Subcutaneous adipose tissue (tissue), 4 donors: ENCODE data around the gene ARV1. TPM values are rescaled to one million over a fixed set of nuclear protein-coding genes. Genes with fewer than 3 reads are reported as not detected.

ENCODE experiments used
- total RNA-seq, 4 donors: library from RNA; depleted of rRNA; stranded (reverse); fragments of >200 nt; gene quantifications; one replicate each; pipeline ENCODE4 v1.1.0, GENCODE V29; 2016
- TF ChIP-seq, protein P1 (sequence below): fragments of 450-650 bp; IDR thresholded peaks from one replicate; pipeline ENCODE4 v1.5.1; 2016; ENCODE audit warnings: low read depth, mild to moderate bottlenecking, control low read depth, antibody characterized with exemption, moderate library complexity

ARV1 gene
- total RNA-seq, 4 donors from 2014 or later, result 15.4 to 32.6 (median 19.5) TPM

DNA sequence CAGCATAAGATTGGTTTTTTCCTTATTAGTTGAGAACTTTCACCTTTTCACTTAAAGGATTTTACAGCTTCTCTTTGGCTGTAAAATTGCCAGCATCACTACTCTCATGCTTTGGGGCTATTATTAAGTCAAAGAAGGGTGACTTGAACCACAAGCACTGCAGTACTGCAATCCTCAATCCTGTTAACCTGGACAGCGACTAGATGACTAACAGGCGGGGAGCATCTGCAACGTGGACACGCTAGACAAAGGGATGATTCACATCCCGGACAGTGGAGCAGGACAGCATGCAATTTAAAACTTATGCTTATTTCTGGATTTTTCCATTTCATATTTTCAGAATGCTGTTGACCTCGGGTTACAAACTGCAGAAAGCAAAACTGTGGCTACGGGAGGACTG is 8.1 kb downstream of the ARV1 start:
- TF ChIP-seq, protein P1, sequence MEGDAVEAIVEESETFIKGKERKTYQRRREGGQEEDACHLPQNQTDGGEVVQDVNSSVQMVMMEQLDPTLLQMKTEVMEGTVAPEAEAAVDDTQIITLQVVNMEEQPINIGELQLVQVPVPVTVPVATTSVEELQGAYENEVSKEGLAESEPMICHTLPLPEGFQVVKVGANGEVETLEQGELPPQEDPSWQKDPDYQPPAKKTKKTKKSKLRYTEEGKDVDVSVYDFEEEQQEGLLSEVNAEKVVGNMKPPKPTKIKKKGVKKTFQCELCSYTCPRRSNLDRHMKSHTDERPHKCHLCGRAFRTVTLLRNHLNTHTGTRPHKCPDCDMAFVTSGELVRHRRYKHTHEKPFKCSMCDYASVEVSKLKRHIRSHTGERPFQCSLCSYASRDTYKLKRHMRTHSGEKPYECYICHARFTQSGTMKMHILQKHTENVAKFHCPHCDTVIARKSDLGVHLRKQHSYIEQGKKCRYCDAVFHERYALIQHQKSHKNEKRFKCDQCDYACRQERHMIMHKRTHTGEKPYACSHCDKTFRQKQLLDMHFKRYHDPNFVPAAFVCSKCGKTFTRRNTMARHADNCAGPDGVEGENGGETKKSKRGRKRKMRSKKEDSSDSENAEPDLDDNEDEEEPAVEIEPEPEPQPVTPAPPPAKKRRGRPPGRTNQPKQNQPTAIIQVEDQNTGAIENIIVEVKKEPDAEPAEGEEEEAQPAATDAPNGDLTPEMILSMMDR, result no peak

DNA sequence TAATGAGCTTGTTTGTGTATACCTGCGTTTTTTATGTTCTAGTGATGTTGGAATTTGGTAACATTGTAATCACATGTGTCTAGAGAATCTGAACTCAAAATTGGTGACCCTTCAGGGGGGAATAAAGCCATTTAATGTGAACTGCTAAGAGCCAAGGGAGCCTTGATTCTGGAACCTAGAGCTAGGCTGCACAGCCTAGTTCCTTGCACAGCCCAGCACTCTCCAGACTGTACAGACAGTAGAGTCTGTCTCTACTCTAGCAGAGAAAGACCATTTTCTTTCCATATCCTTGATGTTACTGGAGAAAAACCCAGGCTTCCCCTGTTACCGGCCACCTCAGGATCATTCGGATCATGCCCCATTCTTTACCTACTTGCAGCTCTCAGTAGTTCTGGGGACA is 8.6 kb downstream of the ARV1 start:
- TF ChIP-seq, protein P1, result no peak

DNA sequence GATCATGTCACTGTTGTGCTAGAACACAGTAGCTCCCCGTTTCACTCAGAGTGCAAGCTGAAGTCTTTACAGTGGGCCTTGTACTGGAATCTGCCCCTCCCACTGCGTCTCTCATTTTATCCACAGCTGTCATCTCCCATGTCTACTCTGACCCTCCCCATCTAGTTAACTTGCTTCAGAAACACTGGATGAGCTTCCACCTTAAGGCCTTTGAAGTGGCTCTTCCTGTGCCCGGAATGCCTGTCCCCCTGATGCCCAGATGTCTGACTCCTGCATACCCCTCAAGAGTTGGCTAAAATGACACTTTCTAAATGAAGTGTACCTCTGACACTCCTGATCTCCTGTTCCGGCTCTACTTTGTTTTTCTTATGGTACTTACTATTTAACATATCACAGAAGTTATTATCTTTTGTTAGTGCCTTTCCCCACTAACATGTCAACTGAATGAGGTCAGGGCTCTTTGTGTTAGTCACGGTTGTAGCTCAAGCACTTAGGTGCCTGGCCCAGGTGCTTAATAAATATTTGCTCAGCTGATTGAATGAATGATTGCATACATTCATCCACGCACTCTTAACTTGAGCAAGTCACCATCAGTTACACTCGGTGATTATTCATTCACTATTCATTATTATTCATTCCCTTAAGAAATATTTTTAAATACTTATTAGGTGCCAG is 13.3 kb downstream of the ARV1 start:
- TF ChIP-seq, protein P1, result no peak

DNA sequence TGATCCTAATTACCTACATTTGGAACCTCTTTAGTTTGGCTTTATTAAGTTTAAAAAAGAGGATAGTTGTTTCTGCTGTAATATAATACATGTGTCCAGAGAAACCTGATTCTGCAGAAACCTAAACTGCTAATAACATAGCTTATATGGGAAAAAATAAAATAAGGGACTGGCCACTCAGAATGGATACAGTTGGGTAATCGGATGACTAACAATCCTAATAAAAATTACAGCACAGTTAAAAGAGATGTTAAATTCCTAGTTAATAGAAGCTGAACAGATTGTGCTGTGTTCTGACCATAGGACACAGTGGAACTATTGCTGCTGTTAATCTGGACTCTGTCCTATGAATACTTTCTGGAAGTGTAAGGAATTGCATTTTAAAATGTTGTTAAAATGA is 16.0 kb downstream of the ARV1 start:
- TF ChIP-seq, protein P1, result no peak

DNA sequence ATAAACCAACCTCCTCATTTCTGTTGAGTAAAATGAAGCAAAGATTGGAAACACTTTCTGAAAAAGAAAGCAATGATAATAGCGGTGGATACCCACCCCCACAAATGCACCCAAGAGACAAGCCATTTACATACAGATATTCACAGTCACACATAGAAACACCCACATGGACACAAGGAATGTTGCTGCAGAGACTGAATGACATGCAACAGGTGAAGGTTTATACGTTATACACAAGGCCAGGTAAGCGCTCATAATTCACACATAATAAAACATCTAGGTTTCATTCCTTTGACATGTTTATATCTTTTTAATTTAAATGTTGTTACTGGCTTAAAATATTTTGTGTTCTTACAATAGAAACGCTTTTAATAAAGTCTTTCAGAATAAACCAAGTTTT is 21.3 kb downstream of the ARV1 start:
- TF ChIP-seq, protein P1, result no peak

DNA sequence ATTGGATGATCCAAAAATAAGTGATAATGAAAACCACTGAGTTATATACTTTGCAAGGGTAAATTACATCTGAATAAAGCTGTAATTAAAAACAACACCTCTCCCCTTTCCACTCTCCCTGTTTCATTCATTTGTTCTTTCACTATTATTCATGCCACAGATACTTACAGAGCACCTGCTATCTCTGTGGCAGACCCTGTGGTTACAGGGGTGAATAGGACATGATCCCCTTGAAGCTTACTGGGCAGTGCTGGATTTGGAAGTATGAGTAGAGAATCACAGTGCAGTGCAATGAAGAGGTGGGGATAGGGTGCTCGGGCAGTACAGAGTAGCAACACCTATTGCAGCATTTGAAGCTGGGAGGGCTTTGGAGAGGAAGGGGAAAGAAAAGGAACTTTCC is 21.7 kb downstream of the ARV1 start:
- TF ChIP-seq, protein P1, result no peak

DNA sequence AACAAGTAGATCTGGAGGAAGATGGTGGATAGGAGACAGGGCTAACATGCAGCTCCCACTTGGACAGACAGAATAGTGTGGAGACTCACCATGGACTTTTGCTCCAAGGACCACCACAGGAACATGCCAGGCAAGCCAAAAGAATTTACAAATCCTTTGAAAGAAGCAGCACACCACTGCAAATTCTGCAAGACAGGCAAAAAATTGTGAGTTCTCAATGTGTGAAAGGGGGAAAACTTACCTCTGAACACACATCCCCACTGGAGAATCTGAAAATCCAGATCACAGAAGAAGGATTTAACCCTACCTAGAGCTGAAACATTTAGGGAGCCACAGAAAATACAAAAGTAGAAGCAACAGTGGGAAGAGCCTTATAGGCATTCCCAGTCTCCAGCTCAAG is 23.0 kb downstream of the ARV1 start:
- TF ChIP-seq, protein P1, result no peak
